Activated T-helper 2 cell treated with anti-CD3 and anti-CD28 coated beads, Interferon-gamma antibody, Interleukin-2, Interleukin-4, amounts not matched to agents 10 μg/mL and 5 μg/mL and 100 μg/mL, durations not matched to agents 14 hours and 24 hours and 36 hours (primary cell): Measurements from ENCODE around the gene MATN1. TPM values are rescaled to one million over a fixed set of nuclear protein-coding genes. Genes with fewer than 3 reads are reported as not detected.
A peak's percentile ranks its signal among the peaks of the same experiment; 100 is the strongest.

ENCODE experiments used
- DNase-seq: peaks from one replicate; pipeline ENCODE4 v3.0.0; 2021; ENCODE audit warnings: low spot score
- H3K27ac Mint-ChIP-seq: one replicate; pipeline ENCODE4 v1.8.0; 2021; ENCODE audit warnings: mixed read lengths
- H3K27me3 Mint-ChIP-seq: one replicate; pipeline ENCODE4 v1.8.0; 2021; ENCODE audit warnings: low read depth, mixed read lengths
- H3K36me3 Mint-ChIP-seq: one replicate; pipeline ENCODE4 v1.8.0; 2021; ENCODE audit warnings: low read depth, mixed read lengths
- H3K4me1 Mint-ChIP-seq: one replicate; pipeline ENCODE4 v1.8.0; 2021; ENCODE audit warnings: low read depth, mixed read lengths
- H3K4me3 Mint-ChIP-seq: one replicate; pipeline ENCODE4 v1.8.0; 2021; ENCODE audit warnings: low read depth, mild to moderate bottlenecking, moderate library complexity, mixed read lengths
- H3K9me3 Mint-ChIP-seq: one replicate; pipeline ENCODE4 v1.8.0; 2021; ENCODE audit warnings: mixed read lengths
- intact Hi-C: fragments of 100-400 bp; cut with micrococcal nuclease; formaldehyde crosslinking; loops from one replicate; pipeline ENCODE4 v1.15.1; 2023
- total RNA-seq: library from RNA; stranded (reverse); gene quantifications from 2 replicates; pipeline ENCODE4 v1.2.3, GENCODE V29; 2022

The MATN1 gene
- total RNA-seq, 1 donor from 2014 or later: 0.21 TPM

DNA sequence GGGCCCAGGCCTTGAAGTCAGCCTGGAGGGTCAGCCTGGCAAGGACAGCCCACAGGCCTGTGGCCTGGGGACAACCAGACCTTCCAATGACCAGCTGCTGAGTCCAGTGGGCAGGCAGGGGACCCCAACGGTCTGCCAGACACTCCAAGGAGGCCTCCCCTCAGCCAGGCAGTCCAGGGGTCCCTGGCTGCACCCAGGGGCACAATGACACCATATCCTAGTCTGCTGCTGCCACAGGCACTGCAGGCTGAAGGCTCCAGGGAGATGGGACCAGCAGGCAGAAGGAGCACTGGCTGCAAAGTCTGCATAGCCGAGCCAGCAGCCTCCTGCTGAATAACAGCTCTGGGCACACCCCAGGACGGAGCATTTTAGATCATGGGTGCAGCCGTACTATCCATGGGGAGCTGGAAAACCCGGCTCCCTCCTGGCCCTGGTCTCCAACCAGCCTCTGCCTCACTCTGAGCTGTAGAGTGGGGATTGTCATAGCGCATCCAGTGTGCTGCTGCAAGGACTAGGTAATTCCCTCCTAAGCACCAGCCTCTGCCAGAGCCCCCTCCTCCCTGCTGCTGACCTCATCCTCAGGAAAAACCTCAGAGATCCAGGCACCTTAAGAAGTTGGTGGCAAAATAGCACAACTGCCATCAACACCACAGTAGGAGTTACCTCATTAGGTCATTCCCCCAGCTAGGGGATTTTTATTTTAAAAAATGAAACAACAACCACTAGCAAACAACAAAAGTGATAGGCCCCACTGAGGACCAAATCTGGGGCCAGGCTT, 39.0 kb upstream of the MATN1 start:
- no peaks in the 10 kb centered on the region for H3K27me3 Mint-ChIP-seq
- no peaks in the 10 kb centered on the region for H3K9me3 Mint-ChIP-seq
- intact Hi-C loops: no loop called here
- peaks cover under 1% of the 10 kb centered on the region for H3K36me3 Mint-ChIP-seq
- peaks cover 71% of the 10 kb centered on the region for H3K4me1 Mint-ChIP-seq
- no peak overlapping the region for H3K4me3 Mint-ChIP-seq
- peak overlapping the region; percentile 74 for H3K27ac Mint-ChIP-seq
- no peak for DNase-seq

DNA sequence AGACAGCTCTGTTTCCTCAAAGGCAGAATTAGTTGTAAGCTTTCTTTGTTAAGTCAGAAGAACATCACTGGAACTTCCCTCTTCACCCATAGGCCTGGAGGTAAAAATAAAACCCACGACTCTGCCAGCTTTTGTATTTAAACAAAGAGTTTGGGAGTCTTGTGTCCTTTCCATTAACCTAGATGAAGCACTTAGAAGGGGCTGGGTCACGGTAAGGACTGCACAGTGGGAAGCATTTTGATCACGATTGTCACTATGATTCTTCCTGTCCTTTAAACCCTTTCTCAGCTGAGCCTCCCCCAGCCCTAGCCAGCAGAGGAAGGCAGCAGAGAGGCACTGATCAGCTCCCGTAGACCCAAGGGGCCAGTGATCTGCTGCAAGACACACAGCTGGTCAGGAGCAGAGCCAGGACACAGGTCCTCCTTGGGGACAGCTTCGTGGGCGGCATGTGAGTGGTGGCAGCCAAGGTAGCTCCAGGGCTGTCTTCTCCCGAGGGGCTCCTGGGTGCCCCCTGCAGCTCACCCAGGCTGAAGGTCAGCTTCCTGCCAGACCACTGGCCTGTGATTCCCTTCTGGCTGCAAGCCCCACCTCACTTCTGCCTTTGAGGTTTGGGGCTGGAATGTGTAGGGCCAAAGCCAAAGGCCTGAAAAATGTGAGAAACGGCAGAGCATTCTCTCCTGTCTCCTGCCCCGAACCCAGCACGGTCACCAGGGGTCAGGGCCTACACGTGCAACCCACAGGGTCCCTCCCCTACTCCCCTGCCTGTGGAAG, 38.2 kb upstream of the MATN1 start:
- Mint-ChIP-seq H3K9me3 (no peaks in the 10 kb centered on the region), H3K36me3 (peaks cover 7% of the 10 kb centered on the region), H3K4me1 (peaks cover 72% of the 10 kb centered on the region), H3K27ac (peak overlapping the region; percentile 74), H3K4me3 (no peak overlapping the region), H3K27me3 (no peaks in the 10 kb centered on the region)
- intact Hi-C loops: no loop called here
- no peak for DNase-seq

DNA sequence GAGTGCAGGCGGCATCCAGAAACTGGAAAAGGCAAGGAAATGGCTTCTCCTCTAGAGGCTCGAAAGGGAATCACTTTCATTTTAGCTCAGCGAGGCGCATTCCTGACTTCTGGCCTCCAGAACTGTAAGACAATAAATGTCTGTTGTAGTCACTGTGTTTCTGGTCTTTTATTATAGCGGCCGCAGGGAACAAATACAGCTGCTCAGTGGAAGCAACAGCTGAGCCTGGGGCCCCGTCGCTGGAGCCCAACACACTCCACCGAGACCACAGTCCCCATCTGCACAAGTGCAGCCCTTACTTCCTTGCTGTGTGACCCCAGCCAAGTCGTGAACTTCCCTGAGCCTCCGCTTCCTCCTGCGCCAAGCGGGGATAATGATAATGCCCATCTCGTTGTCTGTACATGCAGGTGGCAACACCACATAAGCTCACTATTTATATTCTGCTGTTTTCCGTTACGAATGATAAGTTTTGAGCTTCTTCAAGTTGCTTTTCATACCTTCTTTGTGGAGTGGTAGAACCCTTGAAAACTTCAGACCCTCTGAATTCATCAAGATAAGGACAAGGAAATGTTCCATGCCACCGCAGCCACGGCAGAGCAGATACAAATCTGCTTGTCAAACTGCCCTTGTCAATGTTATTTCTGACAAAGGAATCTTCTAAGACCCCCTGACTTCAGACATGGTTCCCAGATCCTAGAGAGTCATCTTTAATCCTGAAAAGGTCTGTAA, 37.4 kb upstream of the MATN1 start:
- Mint-ChIP-seq H3K27ac (peak overlapping the region; percentile 46), H3K9me3 (no peaks in the 10 kb centered on the region), H3K36me3 (peaks cover 11% of the 10 kb centered on the region), H3K27me3 (no peaks in the 10 kb centered on the region), H3K4me1 (peaks cover 69% of the 10 kb centered on the region), H3K4me3 (peak overlapping the region; percentile 30)
- DNase-seq: no peak
- intact Hi-C loops: no loop called here

DNA sequence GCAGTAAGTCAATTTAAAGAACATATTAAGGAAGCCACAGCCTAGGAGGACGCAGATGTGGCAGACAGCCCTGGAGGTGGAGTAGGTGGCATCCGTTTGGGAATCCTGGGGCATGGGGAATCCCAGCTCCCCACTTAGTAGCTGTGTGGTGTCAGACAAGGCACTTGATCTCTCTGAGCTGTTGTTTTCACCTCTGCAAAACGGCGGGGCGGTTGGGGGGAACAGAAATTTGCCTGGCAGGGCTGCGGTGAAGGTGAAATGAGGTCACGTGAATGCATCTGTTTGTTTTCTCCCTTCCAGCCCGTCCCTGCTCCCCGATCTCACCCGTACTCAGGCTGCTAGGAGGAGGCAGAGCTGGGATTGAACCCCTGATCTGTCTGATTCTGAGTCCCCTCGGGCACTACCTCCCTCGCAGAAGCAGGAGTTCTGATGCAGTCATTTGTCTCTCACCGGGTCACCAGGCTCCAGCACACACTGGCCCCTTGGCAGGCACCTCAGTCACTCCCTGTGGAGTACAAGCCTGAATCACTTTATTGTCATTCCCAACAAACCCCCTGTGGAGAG, 36.4 kb upstream of the MATN1 start:
- H3K36me3 Mint-ChIP-seq: peaks cover 21% of the 10 kb centered on the region
- H3K27ac Mint-ChIP-seq: peak overlapping the region; percentile 64
- H3K9me3 Mint-ChIP-seq: no peaks in the 10 kb centered on the region
- peak; percentile 46 for DNase-seq
- H3K4me3 Mint-ChIP-seq: peak overlapping the region; percentile 50
- H3K27me3 Mint-ChIP-seq: no peaks in the 10 kb centered on the region
- intact Hi-C loops: loop anchor here (10.0 kb wide), 1 partner anchor 295 kb away; no protein-coding TSS in a partner anchor
- H3K4me1 Mint-ChIP-seq: peaks cover 71% of the 10 kb centered on the region

DNA sequence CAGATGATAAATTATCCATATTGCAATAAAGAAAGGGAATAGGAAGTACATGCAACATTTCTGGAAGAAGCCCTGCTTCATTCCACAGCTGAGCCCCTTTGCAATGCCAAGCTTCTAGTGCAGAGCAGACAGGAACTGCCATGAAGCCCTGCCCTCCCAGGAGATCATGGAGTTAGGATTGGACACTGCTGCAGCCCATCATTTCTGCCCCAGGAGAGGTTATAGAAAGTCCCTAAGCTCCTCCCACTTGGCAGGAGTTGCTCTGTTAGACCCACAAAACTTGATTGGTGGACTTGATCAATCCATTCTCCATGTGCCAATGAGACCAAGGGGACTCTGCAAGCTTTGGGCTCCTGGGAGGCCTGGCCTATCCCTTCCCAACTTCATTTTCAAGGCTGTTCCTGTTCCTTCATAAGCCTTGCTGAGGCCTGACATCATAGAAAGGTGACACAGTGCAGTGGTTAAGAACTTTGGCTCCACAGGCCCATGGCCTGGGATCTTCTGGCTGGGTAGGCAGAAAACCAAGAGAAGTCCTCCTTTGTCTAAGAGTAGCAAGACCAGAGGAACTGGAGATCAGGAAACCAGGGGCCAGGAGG, 35.5 kb upstream of the MATN1 start:
- H3K4me3 Mint-ChIP-seq: peak overlapping the region; percentile 11
- peak overlapping the region; percentile 69 for H3K27ac Mint-ChIP-seq
- H3K4me1 Mint-ChIP-seq: peaks cover 78% of the 10 kb centered on the region
- H3K27me3 Mint-ChIP-seq: no peaks in the 10 kb centered on the region
- DNase-seq: no peak
- peaks cover 27% of the 10 kb centered on the region for H3K36me3 Mint-ChIP-seq
- no peaks in the 10 kb centered on the region for H3K9me3 Mint-ChIP-seq
- intact Hi-C loops: loop anchor here (10.0 kb wide), 1 partner anchor 296 kb away; no protein-coding TSS in a partner anchor

DNA sequence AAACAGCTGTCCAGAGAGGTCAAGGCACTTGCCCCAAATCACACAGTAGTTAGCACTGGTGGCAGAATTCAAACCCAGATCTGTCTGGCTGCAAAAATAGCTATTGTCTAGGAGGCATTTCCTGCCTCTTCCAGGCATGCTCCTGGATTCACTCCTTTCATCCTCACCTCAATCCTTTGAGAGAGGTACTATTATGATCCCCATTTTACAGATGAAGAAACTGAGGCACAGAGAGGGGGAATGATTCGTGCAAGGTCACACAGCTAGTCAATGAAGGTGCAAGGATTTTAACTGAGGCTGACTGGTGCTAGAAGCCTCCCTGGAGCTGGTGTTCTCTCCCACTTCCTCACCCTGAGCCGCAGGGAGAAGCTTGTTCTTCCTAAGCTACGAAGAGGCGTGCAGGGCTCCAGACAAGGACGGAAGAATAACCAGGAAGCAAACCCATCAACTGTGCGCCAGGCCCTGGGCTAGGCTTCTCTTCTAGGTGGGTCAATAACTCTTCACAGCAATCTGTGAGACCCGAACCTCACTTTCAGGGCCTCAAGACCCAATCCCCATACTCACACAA, 34.8 kb upstream of the MATN1 start:
- H3K27ac Mint-ChIP-seq: peak overlapping the region; percentile 96
- no peaks in the 10 kb centered on the region for H3K27me3 Mint-ChIP-seq
- peaks cover 34% of the 10 kb centered on the region for H3K36me3 Mint-ChIP-seq
- intact Hi-C loops: loop anchor here (10.0 kb wide), 1 partner anchor 297 kb away; no protein-coding TSS in a partner anchor
- DNase-seq: no peak
- peaks cover 82% of the 10 kb centered on the region for H3K4me1 Mint-ChIP-seq
- H3K9me3 Mint-ChIP-seq: no peaks in the 10 kb centered on the region
- peak overlapping the region; percentile 97 for H3K4me3 Mint-ChIP-seq

DNA sequence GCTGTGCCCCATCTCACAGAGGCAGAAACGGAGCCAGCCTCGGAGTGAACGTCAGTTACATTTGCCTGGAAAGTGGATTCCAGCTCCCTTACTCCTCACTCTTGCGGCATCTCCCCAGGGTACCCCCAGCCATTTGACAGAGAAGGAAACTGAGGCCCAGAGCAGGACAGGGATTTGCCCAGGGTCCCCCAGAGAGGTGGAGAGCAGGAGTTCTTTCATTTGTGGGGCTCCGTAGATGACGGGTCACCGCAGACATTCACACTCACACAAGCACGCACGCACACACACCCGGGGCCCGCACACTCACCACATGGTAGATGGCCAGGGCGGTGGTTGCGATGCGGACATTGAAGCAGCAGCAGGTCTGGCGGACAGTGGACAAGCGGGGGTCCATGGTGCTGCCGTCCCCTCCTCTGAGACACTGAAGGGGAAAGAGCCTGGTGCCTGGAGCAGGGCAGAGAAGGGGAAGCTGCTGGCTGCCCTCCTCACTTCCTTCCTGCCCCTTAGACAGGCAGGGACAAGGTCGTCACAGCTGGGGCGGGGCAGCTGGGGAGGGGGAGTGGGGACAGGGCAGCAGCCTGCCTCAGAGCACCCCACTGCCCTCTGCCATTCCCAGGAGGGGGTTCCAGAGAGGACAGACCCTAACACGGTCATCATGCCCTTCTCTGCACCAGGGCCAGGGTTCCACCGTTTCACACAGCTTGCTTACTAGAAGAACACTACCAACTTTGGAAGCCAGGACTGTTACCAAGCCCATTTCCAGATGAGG, 34.2 kb upstream of the MATN1 start, which contains the start of gene LAPTM5:
Gene LAPTM5, minus strand, starts transcription at position 423 of the 769 bp plus-strand sequence. Its CDS starts 29 bp downstream, at position 394.
- H3K4me1 Mint-ChIP-seq: peaks cover 78% of the 10 kb centered on the region
- H3K27ac Mint-ChIP-seq: peak within 1 kb of the TSS; percentile 96
- peak; percentile 33 for DNase-seq
- peak within 1 kb of the TSS; percentile 97 for H3K4me3 Mint-ChIP-seq
- no peaks in the 10 kb centered on the region for H3K27me3 Mint-ChIP-seq
- no peaks in the 10 kb centered on the region for H3K9me3 Mint-ChIP-seq
- peaks cover 38% of the 10 kb centered on the region for H3K36me3 Mint-ChIP-seq
- intact Hi-C loops: loop anchor here (1.0 to 10.0 kb wide), 5 partner anchors 8 to 297 kb away; no protein-coding TSS in a partner anchor

DNA sequence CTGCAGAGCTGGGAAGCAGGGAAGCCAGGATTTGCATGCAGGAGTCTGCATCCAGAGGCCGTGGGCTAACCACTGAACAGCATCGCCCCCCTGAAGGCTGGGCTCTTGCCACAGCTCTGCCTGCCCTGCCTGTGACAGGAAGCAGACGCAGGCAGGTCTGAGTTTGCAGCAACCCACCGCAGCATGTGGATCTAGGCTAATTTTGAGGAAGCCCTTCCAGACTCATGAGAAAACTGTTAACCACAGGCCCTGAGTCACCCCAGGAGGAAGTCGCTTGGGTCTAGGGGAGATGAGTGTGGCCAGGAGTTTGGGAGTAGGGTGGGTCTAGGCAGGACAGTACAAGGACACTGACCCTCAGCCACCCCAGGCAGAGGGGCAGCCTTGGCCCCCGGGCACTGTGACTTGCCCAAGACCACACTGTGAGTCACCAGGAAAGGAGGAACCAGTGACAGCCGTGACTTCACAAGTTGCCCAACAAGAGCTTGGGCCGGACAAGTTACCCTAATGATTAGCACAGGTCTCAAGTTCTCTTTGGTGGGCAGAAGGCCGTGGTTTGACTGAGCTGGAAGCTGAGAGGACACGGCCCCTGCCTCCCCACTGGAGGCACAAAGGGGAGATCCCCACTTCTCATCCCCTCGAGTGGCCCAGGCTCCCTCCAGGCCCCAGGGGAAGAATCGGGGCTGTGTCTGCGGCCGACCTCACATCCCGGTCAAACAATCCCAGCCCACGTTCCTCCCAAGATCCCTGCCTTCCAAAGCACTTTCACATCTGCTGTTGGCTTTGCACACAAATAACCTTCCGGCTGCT, 33.4 kb upstream of the MATN1 start:
- DNase-seq: peak; percentile 66
- Mint-ChIP-seq H3K4me3 (peak overlapping the region; percentile 97), H3K4me1 (peaks cover 78% of the 10 kb centered on the region), H3K36me3 (peaks cover 43% of the 10 kb centered on the region), H3K9me3 (no peaks in the 10 kb centered on the region), H3K27me3 (no peaks in the 10 kb centered on the region), H3K27ac (peak overlapping the region; percentile 96)
- intact Hi-C loops: loop anchor here (1.0 to 10.0 kb wide), 5 partner anchors 7 to 298 kb away; no protein-coding TSS in a partner anchor

DNA sequence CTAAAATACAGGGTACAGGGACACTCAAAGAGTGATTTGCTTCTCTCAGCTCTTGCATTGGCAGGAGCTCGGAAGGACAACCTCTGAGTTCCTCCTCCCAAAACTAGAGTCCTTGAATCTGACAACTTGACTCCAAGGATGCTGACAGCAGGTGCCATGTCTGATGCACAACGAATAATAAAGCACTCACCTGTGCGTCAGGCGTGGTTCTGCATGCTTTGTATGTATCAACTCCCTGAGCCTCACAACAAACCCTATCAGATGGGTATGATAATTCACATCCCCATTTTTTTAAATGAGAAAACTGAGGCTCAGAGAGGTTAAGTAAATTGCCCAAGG, 32.8 kb upstream of the MATN1 start:
- peak overlapping the region; percentile 97 for H3K4me3 Mint-ChIP-seq
- peaks cover 76% of the 10 kb centered on the region for H3K4me1 Mint-ChIP-seq
- intact Hi-C loops: loop anchor here (2.0 to 10.0 kb wide), 4 partner anchors 13 to 299 kb away; no protein-coding TSS in a partner anchor
- peaks cover 47% of the 10 kb centered on the region for H3K36me3 Mint-ChIP-seq
- H3K9me3 Mint-ChIP-seq: no peaks in the 10 kb centered on the region
- no peak for DNase-seq
- H3K27me3 Mint-ChIP-seq: no peaks in the 10 kb centered on the region
- peak overlapping the region; percentile 96 for H3K27ac Mint-ChIP-seq

DNA sequence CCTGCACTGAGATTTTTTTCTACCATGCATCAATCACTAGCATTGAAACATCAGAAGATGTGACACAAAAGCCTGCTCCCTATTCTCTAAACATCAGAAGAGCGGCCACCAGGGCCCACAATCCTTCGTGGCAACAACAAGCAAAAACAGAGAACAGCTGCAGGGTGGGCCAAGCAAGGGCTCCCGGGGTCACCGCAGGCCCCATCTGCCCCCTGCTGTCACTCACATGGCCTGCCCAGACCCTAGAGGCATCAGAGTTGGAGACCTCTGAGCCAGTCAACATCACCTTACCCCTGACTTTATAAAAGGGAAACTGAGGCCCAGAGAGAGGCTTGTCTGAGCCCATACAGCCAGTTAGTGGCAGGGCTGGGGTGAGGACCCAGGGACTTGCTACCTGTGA, 32.4 kb upstream of the MATN1 start:
- H3K27ac Mint-ChIP-seq: peak overlapping the region; percentile 53
- H3K36me3 Mint-ChIP-seq: peaks cover 49% of the 10 kb centered on the region
- DNase-seq: no peak
- intact Hi-C loops: loop anchor here (2.0 to 10.0 kb wide), 4 partner anchors 13 to 299 kb away; no protein-coding TSS in a partner anchor
- peak overlapping the region; percentile 97 for H3K4me3 Mint-ChIP-seq
- H3K9me3 Mint-ChIP-seq: no peaks in the 10 kb centered on the region
- H3K27me3 Mint-ChIP-seq: no peaks in the 10 kb centered on the region
- peaks cover 76% of the 10 kb centered on the region for H3K4me1 Mint-ChIP-seq
